WERI-Rb-1 (cell line): ENCODE measurements around the gene DCDC2.
"Not testable (repeated sequence)": the region's sequence is repeated elsewhere in the genome, so short reads cannot be mapped to it uniquely, and the experiment has no call there.

ENCODE experiments used
- DNase-seq: peaks from one replicate; pipeline ENCODE4 v3.0.0-alpha.2; 2020
- H3K27ac ChIP-seq: fragments of 250-450 bp; sonication (Bioruptor Pico); 2 replicates; pipeline ENCODE4 v1.5.1; 2020; ENCODE audit warnings: mild to moderate bottlenecking, moderate library complexity
- H3K27me3 ChIP-seq: fragments of 250-450 bp; sonication (Bioruptor Pico); 2 replicates; pipeline ENCODE4 v1.5.1; 2021; ENCODE audit warnings: mild to moderate bottlenecking, low read depth, moderate library complexity; ENCODE audit not compliant: insufficient read depth, severe bottlenecking
- H3K36me3 ChIP-seq: fragments of 250-450 bp; sonication (Bioruptor Pico); 2 replicates; pipeline ENCODE4 v1.5.1; 2020; ENCODE audit warnings: mild to moderate bottlenecking, moderate library complexity
- H3K4me3 ChIP-seq: 2 replicates; pipeline ENCODE4 v1.5.1; 2011; ENCODE audit warnings: low read depth, mild to moderate bottlenecking, control low read depth, low read length
- H3K9me3 ChIP-seq: fragments of 250-450 bp; sonication (Bioruptor Pico); 2 replicates; pipeline ENCODE4 v1.5.1; 2021; ENCODE audit warnings: mild to moderate bottlenecking, moderate library complexity; ENCODE audit not compliant: severe bottlenecking
- CTCF ChIP-seq: IDR thresholded peaks from 2 replicates; pipeline ENCODE4 v1.5.1; 2011; ENCODE audit warnings: low read depth, mild to moderate bottlenecking, control low read depth, inconsistent platforms, low read length

The DCDC2 gene

DNA sequence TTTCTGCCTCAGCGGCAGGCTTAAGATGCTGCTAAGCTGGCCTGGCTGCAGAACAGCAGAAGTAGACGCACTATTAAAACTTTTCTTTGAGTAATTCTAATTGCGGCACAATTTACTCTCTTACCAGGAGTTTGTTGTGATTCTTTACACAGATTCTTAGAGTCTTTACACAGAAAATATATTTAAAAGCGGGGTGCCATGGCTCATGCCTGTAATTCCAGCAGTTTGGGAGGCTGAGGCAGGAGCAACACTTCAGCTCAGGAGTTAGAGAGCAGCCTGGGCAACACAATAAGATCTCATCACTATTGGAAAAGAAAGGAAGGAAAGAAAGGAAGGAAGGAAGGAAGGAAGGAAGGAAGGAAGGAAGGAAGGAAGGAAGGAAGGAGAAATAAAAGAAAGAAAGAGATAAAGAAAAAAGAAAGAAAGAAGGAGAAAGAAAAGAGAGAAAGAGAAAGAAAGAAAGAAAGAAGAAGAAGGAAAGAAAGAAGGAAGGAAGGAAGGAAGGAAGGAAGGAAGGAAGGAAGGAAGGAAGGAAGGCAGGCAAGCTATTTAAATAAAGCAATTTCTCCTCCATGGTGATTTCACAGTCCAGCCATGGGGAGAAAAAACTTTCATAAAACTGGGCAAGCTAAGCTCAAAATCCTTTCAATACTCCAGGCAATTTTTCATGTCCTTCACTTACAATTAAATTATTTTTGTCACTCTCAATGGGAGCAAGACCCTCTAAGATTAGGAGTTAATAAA, 23.8 kb upstream of the DCDC2 start:
- no peaks in the 10 kb centered on the region for H3K27me3 ChIP-seq
- H3K4me3 ChIP-seq, result no peak overlapping the region
- peaks cover 3% of the 10 kb centered on the region for H3K9me3 ChIP-seq
- no peak for DNase-seq
- no peak overlapping the region for H3K27ac ChIP-seq
- TF ChIP-seq CTCF, result no peak
- H3K36me3 ChIP-seq, result no peaks in the 10 kb centered on the region

GRCh38 chr6:24378473-24379097, 20.7 kb upstream of the DCDC2 start:
- Histone ChIP-seq H3K27me3 (no peaks in the 10 kb centered on the region), H3K9me3 (no peaks in the 10 kb centered on the region), H3K36me3 (no peaks in the 10 kb centered on the region), H3K4me3 (no peak overlapping the region), H3K27ac (no peak overlapping the region)
- TF ChIP-seq CTCF, result no peak
- no peak for DNase-seq

- no peak for DNase-seq
- no peaks in the 10 kb centered on the region for H3K27me3 ChIP-seq
- H3K36me3 ChIP-seq, result no peaks in the 10 kb centered on the region
- no peaks in the 10 kb centered on the region for H3K9me3 ChIP-seq
- no peak overlapping the region for H3K4me3 ChIP-seq
- H3K27ac ChIP-seq, result no peak overlapping the region
- TF ChIP-seq CTCF, result no peak
Observed at GRCh38 chr6:24376871-24377270, 19.0 kb upstream of the DCDC2 start.

- Histone ChIP-seq H3K36me3 (no peaks in the 10 kb centered on the region), H3K27me3 (no peaks in the 10 kb centered on the region), H3K9me3 (peaks cover 5% of the 10 kb centered on the region), H3K4me3 (no peak overlapping the region), H3K27ac (no peak overlapping the region)
- DNase-seq, result no peak
- no peak for TF ChIP-seq CTCF
Observed at GRCh38 chr6:24374612-24375011, 16.8 kb upstream of the DCDC2 start.

- H3K27me3 ChIP-seq, DNase-seq, H3K9me3 ChIP-seq, H3K4me3 ChIP-seq, H3K27ac ChIP-seq, H3K36me3 ChIP-seq: not testable (repeated sequence)
Observed at GRCh38 chr6:24365103-24365633, 7.3 kb upstream of the DCDC2 start.

DNA sequence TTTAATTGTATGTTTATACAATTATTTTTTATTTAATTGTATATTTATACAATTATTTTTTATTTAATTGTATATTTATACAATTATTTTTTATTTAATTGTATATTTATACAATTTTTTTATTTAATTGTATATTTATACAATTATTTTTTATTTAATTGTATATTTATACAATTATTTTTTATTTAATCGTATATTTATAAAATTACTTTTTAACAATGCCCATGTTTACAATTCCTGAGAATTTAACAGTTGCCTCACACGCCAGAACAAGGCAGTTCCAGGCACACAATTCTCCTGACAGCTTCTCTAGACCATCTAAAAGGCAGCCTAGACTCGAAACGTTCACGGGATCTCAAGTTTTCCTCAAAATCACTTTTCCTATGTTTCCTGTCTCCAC, 4.5 kb upstream of the DCDC2 start:
- not testable (repeated sequence) for H3K36me3 ChIP-seq, H3K27ac ChIP-seq, H3K9me3 ChIP-seq, DNase-seq, H3K27me3 ChIP-seq, H3K4me3 ChIP-seq
